ENCODE measurements around the gene TMUB2. TPM values are rescaled to one million over a fixed set of nuclear protein-coding genes. Genes with fewer than 3 reads are reported as not detected.

The TMUB2 gene
- total and polyA plus RNA-seq, 2 experiments from 2014 or later: 41.6 to 45.0 TPM

GRCh38 chr17:44188576-44189403 is 2.0 kb downstream of the TMUB2 start:
- no peaks in the 10 kb centered on the region for H3K9me3 ChIP-seq (ENCODE audit: low read depth)
- DNase-seq: no peak
- H4K20me1 ChIP-seq (ENCODE audit: insufficient read depth): no peaks in the 10 kb centered on the region
- peaks cover 6% of the 10 kb centered on the region; the same call in 1 of the 2 replicates for H3K36me3 ChIP-seq (ENCODE audit: low read depth)
- peaks cover 47% of the 10 kb centered on the region for H3K79me2 ChIP-seq (ENCODE audit: insufficient read depth)
- H3K4me3 ChIP-seq: peak overlapping the region; percentile 93; the same call in 1 of the 2 replicates
- TF ChIP-seq EZH2 (IDR thresholded peaks at IDR 0.05; ENCODE audit: insufficient read depth, poor library complexity, severe bottlenecking) (no peak), EZH2phosphoT487 (IDR thresholded peaks at IDR 0.05; ENCODE audit: insufficient read depth, low read depth) (no peak)
- peaks cover 17% of the 10 kb centered on the region for H3F3A ChIP-seq (ENCODE audit: insufficient read depth)
- 89% methylated on average over 12 of the region's 12 CpGs for WGBS, 2 experiments (ENCODE audit: low coverage in 1 of 2, low lambda C conversion rate in 2 of 2, missing lambda C conversion rate in 2 of 2)
- H3K27ac ChIP-seq: no peak overlapping the region
- peak overlapping the region; percentile 95; the same call in 1 of the 2 replicates for H3K9ac ChIP-seq
- H3K4me2 ChIP-seq (ENCODE audit: unreplicated experiment): peak overlapping the region; percentile 76
- in situ Hi-C loops (cut with MboI): no loop called here
- peaks cover 14% of the 10 kb centered on the region for H3K4me1 ChIP-seq (ENCODE audit: insufficient read depth)
- no peaks in the 10 kb centered on the region for H3K27me3 ChIP-seq (replicated peaks; ENCODE audit: insufficient read depth)
- no peak overlapping the region for H2AFZ ChIP-seq
- H3K9me2 ChIP-seq (ENCODE audit: insufficient read depth): no peaks in the 10 kb centered on the region

- Histone ChIP-seq H4K20me1 (ENCODE audit: insufficient read depth) (no peaks in the 10 kb centered on the region), H3K9me2 (ENCODE audit: insufficient read depth) (no peaks in the 10 kb centered on the region), H3K4me1 (ENCODE audit: insufficient read depth) (peaks cover 13% of the 10 kb centered on the region), H3K27me3 (replicated peaks; ENCODE audit: insufficient read depth) (no peaks in the 10 kb centered on the region), H3K9me3 (ENCODE audit: low read depth) (no peaks in the 10 kb centered on the region), H2AFZ (no peak overlapping the region), H3K4me2 (ENCODE audit: unreplicated experiment) (no peak overlapping the region), H3K4me3 (no peak overlapping the region), H3K27ac (no peak overlapping the region), H3K79me2 (ENCODE audit: insufficient read depth) (peaks cover 30% of the 10 kb centered on the region), H3F3A (ENCODE audit: insufficient read depth) (peaks cover 20% of the 10 kb centered on the region), H3K36me3 (ENCODE audit: low read depth) (peaks cover 17% of the 10 kb centered on the region; the same call in 1 of the 2 replicates), H3K9ac (no peak overlapping the region)
- TF ChIP-seq EZH2phosphoT487 (IDR thresholded peaks at IDR 0.05; ENCODE audit: insufficient read depth, low read depth) (no peak), EZH2 (IDR thresholded peaks at IDR 0.05; ENCODE audit: insufficient read depth, poor library complexity, severe bottlenecking) (no peak)
- in situ Hi-C loops (cut with MboI): no loop called here
- DNase-seq: no peak
- 91 to 92% methylated on average over 10 of the region's 10 CpGs for WGBS, 2 experiments (ENCODE audit: low coverage in 1 of 2, low lambda C conversion rate in 2 of 2, missing lambda C conversion rate in 2 of 2)
Observed at GRCh38 chr17:44190481-44190880, 3.7 kb downstream of the TMUB2 start.

GRCh38 chr17:44191369-44191768 is 4.6 kb downstream of the TMUB2 start:
- 61 to 69% methylated on average over 5 of the region's 5 CpGs for WGBS, 2 experiments (ENCODE audit: low coverage in 1 of 2, low lambda C conversion rate in 2 of 2, missing lambda C conversion rate in 2 of 2)
- H2AFZ ChIP-seq: no peak overlapping the region
- no peak overlapping the region for H3K4me3 ChIP-seq
- H3K27me3 ChIP-seq (replicated peaks; ENCODE audit: insufficient read depth): no peaks in the 10 kb centered on the region
- peaks cover 9% of the 10 kb centered on the region for H3K4me1 ChIP-seq (ENCODE audit: insufficient read depth)
- TF ChIP-seq EZH2phosphoT487 (IDR thresholded peaks at IDR 0.05; ENCODE audit: insufficient read depth, low read depth): no peak
- H3F3A ChIP-seq (ENCODE audit: insufficient read depth): peaks cover 20% of the 10 kb centered on the region
- in situ Hi-C loops (cut with MboI): no loop called here
- peaks cover 21% of the 10 kb centered on the region; the same call in 1 of the 2 replicates for H3K36me3 ChIP-seq (ENCODE audit: low read depth)
- no peaks in the 10 kb centered on the region for H3K9me2 ChIP-seq (ENCODE audit: insufficient read depth)
- no peak overlapping the region for H3K9ac ChIP-seq
- DNase-seq: no peak
- H3K9me3 ChIP-seq (ENCODE audit: low read depth): no peaks in the 10 kb centered on the region
- H3K27ac ChIP-seq: no peak overlapping the region
- H3K4me2 ChIP-seq (ENCODE audit: unreplicated experiment): no peak overlapping the region
- no peaks in the 10 kb centered on the region for H4K20me1 ChIP-seq (ENCODE audit: insufficient read depth)
- H3K79me2 ChIP-seq (ENCODE audit: insufficient read depth): peaks cover 25% of the 10 kb centered on the region

GRCh38 chr17:44191941-44192496 is 5.2 kb downstream of the TMUB2 start:
- WGBS, 2 experiments (ENCODE audit: low coverage in 1 of 2, low lambda C conversion rate in 2 of 2, missing lambda C conversion rate in 2 of 2): 59 to 69% methylated on average over 7 of the region's 7 CpGs

More at GRCh38 chr17:44191941-44192496, 5.2 kb downstream of the TMUB2 start:
- H3K27ac ChIP-seq: no peak overlapping the region
- no peak overlapping the region for H2AFZ ChIP-seq
- no peaks in the 10 kb centered on the region for H3K27me3 ChIP-seq (replicated peaks; ENCODE audit: insufficient read depth)
- H3F3A ChIP-seq (ENCODE audit: insufficient read depth): peaks cover 20% of the 10 kb centered on the region
- no peaks in the 10 kb centered on the region for H4K20me1 ChIP-seq (ENCODE audit: insufficient read depth)
- H3K9ac ChIP-seq: no peak overlapping the region
- H3K9me2 ChIP-seq (ENCODE audit: insufficient read depth): no peaks in the 10 kb centered on the region
- peaks cover 31% of the 10 kb centered on the region for H3K79me2 ChIP-seq (ENCODE audit: insufficient read depth)
- peaks cover 9% of the 10 kb centered on the region for H3K4me1 ChIP-seq (ENCODE audit: insufficient read depth)
- H3K4me3 ChIP-seq: no peak overlapping the region
- no peak overlapping the region for H3K4me2 ChIP-seq (ENCODE audit: unreplicated experiment)
- H3K9me3 ChIP-seq (ENCODE audit: low read depth): no peaks in the 10 kb centered on the region
- in situ Hi-C loops (cut with MboI): no loop called here
- DNase-seq: no peak
- peaks cover 21% of the 10 kb centered on the region; the same call in 1 of the 2 replicates for H3K36me3 ChIP-seq (ENCODE audit: low read depth)
- no peak for TF ChIP-seq EZH2 (IDR thresholded peaks at IDR 0.05; ENCODE audit: insufficient read depth, poor library complexity, severe bottlenecking)
- TF ChIP-seq EZH2phosphoT487 (IDR thresholded peaks at IDR 0.05; ENCODE audit: insufficient read depth, low read depth): no peak
